ENCODE data around the gene FAM13B.
A peak's percentile ranks its signal among the peaks of the same experiment; 100 is the strongest.
"Not testable (repeated sequence)": the region's sequence is repeated elsewhere in the genome, so short reads cannot be mapped to it uniquely, and the experiment has no call there.

FAM13B gene

DNA sequence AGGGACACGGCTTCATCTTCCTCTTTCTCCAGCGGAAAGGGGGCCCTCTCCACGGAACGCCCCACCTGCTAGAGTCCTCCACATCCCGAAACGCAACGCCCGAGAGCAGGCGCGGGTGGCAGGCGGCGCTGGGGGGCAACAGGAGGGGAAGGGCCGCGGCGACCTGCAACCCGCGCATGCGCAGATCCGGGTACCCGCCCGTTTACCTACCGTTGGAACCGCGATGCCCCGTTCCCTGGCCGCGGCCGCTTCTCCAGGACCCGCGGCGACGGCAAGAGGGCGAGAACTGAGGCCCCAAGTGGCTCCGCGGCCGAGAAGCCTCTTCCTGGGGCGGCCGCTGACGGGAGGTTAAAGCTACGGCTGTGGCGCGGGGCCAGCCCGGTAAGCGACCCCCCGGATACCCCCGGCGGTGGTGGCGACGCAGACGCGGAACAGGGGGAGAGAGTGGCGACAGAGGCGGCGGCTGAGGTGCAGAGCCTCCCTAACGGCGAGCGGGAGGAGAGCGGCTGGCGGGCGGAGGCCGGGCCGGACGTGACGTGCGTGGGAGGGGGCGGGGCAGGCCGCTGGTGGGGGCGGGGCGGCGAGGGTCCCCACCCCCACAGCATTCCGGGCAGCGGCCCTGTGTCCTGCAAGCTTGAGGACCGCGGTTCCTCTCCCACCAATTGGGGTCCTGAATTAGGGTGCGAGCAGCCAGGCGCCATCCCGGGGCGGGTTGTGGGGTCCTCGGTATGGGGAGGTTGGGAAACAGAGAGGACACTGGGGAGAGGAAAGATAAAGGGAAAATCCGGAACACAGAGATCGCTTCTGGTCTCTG, at the start of gene FAM13B:
TSS of gene FAM13B (minus strand) at position 508 of the 814 bp plus-strand sequence. CDS start 13,968 bp downstream, outside the sequence.
- Mint-ChIP-seq H3K4me1 (ENCODE audit: low read depth) (peaks cover 56% of the 10 kb centered on the region), H3K4me3 (peak within 1 kb of the TSS; percentile 94), H3K36me3 (no peaks in the 10 kb centered on the region), H3K27ac (peak within 1 kb of the TSS; percentile 94), H3K27me3 (no peaks in the 10 kb centered on the region), H3K9me3 (ENCODE audit: low read depth) (no peaks in the 10 kb centered on the region)

DNA sequence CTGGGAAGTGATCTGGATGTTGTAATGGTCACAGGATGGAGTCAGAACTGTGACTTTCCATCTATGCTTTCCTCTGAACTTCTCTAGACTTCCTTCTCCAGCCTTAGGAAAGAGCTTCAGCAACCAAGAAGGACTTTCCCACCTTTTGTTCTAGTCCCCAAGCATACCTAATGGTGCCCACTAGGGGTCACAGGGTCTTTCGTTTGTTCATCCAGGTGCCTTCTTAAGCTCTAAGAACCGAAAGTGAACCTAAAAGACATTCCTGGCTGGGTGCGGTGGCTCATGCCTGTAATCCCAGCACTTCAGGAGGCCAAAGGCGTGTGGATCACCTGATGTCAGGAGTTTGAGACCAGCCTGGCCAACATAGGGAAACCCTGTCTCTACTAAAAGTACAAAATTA, 49.2 kb upstream of the FAM13B start:
- H3K4me3 Mint-ChIP-seq: no peak overlapping the region
- H3K27ac Mint-ChIP-seq: peak overlapping the region; percentile 28
- no peaks in the 10 kb centered on the region for H3K9me3 Mint-ChIP-seq (ENCODE audit: low read depth)
- no peaks in the 10 kb centered on the region for H3K27me3 Mint-ChIP-seq
- no peaks in the 10 kb centered on the region for H3K36me3 Mint-ChIP-seq
- peaks cover 8% of the 10 kb centered on the region for H3K4me1 Mint-ChIP-seq (ENCODE audit: low read depth)

DNA sequence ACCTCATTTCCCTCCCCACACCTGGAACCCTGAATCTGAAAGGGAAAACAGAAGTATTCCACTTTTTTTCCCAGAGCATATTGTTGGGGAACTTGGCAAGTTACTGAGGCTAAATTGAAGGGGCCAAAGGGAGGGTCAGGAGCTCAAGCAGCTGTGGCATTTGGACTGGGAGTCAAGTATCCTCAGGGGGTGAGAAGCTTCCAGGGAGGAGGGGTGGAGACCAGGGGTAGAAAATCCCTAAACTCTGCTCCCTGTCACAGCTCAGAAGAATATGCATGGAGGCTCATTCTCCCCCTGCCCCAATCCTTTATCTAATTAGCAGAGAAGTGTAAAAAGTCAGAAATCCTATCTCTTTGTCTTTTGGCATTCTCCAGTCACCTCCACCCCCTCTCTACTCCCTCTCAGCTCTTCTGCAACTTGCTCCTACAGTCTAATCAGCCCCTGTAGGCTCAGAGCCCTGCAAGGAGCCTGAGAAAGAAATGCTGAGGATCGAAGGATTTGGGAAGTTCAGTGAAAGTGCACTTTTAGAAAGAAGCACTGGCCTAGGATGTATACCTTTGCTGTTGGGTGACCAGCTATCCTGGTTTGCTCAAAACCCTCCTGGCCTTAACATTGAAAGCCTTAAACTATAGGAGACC, 45.2 kb upstream of the FAM13B start:
- Mint-ChIP-seq H3K27ac (no peak overlapping the region), H3K9me3 (ENCODE audit: low read depth) (no peaks in the 10 kb centered on the region), H3K27me3 (peaks cover 2% of the 10 kb centered on the region), H3K36me3 (no peaks in the 10 kb centered on the region), H3K4me3 (no peak overlapping the region), H3K4me1 (ENCODE audit: low read depth) (peaks cover 8% of the 10 kb centered on the region)

DNA sequence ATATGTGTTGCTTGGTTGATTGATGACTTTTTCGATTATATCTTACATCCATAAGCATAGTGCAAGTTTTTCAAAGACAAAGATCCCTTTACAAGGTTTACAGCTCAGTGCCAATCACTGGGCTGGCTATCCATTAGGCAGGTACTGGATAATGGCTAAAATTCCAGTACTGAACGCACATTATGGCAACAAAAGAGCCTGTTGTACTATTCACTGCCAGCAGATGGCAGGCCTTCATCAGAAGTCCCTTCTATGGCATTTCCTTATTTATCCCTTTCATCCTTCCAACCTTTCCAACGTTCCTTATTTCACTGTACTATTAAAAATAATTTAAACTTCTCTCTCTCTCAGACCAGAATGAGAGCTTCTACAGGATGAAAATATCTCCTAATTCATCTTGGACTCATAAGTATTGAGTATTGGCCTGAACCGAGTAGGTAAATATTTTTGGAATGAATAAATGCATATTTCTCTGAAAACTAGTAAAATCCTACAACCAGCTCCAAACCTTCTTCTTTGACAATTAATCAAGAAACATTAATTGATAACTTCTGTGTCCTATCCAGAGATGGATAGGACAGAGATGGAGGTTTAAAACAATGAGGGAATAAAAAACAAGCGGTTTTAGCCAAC, 44.3 kb upstream of the FAM13B start:
- H3K27me3 Mint-ChIP-seq: peaks cover 2% of the 10 kb centered on the region
- no peak overlapping the region for H3K4me3 Mint-ChIP-seq
- no peaks in the 10 kb centered on the region for H3K9me3 Mint-ChIP-seq (ENCODE audit: low read depth)
- peaks cover 8% of the 10 kb centered on the region for H3K4me1 Mint-ChIP-seq (ENCODE audit: low read depth)
- no peaks in the 10 kb centered on the region for H3K36me3 Mint-ChIP-seq
- H3K27ac Mint-ChIP-seq: no peak overlapping the region

DNA sequence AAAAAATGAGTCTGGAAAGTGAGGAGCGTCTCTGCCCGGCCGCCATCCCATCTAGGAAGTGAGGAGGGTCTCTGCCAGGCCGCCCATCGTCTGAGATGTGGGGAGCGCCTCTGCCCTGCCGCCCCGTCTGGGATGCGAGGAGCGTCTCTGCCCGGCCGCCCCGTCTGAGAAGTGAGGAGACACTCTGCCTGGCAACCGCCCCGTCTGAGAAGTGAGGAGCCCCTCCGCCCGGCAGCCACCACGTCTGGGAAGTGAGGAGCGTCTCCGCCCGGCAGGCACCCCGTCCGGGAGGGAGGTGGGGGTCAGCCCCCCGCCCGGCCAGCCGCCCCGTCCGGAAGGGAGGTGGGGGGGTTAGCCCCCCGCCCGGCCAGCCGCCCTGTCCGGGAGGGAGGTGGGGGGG, 37.1 kb upstream of the FAM13B start:
- not testable (repeated sequence) for H3K27ac Mint-ChIP-seq; H3K36me3 Mint-ChIP-seq; H3K4me3 Mint-ChIP-seq; H3K27me3 Mint-ChIP-seq; H3K9me3 Mint-ChIP-seq (ENCODE audit: low read depth); H3K4me1 Mint-ChIP-seq (ENCODE audit: low read depth)

DNA sequence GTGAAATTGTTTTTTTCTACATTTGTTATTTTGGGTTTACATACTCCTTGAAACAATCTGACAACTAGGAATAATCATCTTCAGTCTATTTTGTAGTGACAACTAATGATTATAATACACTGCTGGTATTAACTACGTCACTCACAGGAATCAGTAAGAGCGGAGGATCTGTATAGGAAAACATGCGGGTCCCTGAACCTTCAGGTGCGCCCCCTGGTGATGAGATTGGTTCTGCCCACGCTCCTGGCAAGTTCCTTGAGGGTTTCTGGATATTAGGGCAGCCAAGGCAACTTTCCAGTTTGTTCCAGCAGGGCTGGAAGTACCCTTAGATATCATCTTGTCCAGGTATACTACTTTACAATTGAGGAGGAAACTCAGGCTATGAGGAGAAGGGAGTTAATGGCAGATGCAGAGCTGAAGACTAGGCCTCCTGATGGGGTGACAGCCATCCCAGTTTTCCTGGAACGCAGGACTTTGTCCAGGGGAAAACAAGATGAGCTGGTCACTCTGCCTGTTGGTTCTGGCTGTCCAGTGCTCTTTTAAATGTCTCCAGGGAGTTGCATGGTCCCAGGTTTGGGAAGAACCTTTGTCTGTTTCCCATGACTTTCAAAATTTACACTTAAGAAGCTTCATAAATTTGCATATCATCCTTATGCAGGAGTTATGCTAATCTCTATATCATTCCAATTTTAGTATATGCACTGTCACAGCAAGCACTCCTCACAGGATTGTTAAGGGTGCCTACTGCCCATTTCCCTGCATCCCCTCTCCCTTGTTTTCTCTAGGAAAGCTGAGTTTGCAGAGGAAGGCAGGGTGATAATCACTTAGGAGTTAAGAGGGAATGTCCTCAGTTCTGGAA, 36.1 kb upstream of the FAM13B start:
- Mint-ChIP-seq H3K36me3 (no peaks in the 10 kb centered on the region), H3K4me1 (ENCODE audit: low read depth) (peaks cover 1% of the 10 kb centered on the region), H3K27ac (no peak overlapping the region), H3K4me3 (no peak overlapping the region), H3K27me3 (no peaks in the 10 kb centered on the region), H3K9me3 (ENCODE audit: low read depth) (no peaks in the 10 kb centered on the region)

DNA sequence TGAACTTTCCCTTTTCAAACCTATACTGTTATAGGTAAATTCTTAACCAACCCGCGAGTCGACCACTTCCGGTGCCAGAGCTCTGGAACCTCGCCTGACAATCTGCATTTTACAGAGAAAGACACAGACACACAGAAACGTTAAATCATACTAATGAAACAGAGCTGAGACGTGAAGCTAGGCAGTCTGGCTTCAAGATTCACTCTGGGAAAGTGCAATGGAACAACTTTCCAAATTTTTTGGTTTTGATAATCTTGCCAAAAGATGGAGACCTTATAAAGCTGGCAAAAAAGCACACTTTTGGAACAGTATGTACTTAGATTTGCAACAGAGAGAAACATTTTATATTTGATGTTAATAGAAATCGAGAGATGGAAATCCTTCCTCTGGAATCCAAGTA, 35.1 kb upstream of the FAM13B start:
- no peaks in the 10 kb centered on the region for H3K36me3 Mint-ChIP-seq
- H3K4me3 Mint-ChIP-seq: no peak overlapping the region
- H3K9me3 Mint-ChIP-seq (ENCODE audit: low read depth): no peaks in the 10 kb centered on the region
- no peaks in the 10 kb centered on the region for H3K27me3 Mint-ChIP-seq
- peaks cover 1% of the 10 kb centered on the region for H3K4me1 Mint-ChIP-seq (ENCODE audit: low read depth)
- no peak overlapping the region for H3K27ac Mint-ChIP-seq

DNA sequence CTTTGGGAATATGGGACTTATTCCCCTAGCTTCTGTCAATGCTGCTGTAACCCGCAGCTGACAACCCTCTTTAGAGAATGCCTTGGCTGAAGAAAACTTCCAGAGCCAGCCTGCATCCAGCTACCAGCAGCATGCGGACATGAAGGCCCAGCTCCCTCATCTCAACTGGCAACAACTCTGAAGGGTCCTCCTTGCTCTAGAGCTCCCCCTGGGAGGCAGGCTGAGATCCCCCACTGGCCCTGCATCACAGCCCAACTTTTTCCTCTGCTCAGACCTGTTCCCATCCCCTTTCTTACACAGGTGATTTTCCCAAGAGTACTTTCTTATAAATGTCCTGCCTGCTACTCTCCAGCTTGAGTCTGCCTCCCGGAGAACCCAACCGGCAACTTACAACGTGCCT, 32.2 kb upstream of the FAM13B start:
- H3K36me3 Mint-ChIP-seq: no peaks in the 10 kb centered on the region
- H3K27ac Mint-ChIP-seq: no peak overlapping the region
- H3K27me3 Mint-ChIP-seq: no peaks in the 10 kb centered on the region
- no peaks in the 10 kb centered on the region for H3K9me3 Mint-ChIP-seq (ENCODE audit: low read depth)
- H3K4me3 Mint-ChIP-seq: no peak overlapping the region
- peaks cover 1% of the 10 kb centered on the region for H3K4me1 Mint-ChIP-seq (ENCODE audit: low read depth)

DNA sequence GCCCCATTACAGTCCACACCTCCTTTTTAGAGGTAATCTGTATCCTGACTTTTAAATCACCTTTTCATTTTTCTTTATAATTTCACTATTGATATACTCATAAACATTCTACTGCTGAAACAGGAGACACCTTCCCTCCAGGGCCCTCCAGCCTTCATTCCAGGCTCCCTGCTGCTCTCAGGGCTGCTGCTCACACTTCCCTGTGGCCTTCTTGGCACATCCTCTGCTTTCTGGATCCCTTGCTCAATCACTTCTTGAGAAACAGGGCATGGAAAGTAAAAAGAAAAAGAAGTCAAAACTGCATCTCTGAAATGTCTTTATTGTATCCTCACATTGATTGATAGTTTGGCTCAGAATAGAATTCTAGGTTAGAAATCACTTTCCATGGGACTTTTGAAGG, 31.6 kb upstream of the FAM13B start:
- H3K4me3 Mint-ChIP-seq: no peak overlapping the region
- H3K27me3 Mint-ChIP-seq: no peaks in the 10 kb centered on the region
- no peaks in the 10 kb centered on the region for H3K9me3 Mint-ChIP-seq (ENCODE audit: low read depth)
- no peaks in the 10 kb centered on the region for H3K36me3 Mint-ChIP-seq
- H3K27ac Mint-ChIP-seq: no peak overlapping the region
- peaks cover 1% of the 10 kb centered on the region for H3K4me1 Mint-ChIP-seq (ENCODE audit: low read depth)

DNA sequence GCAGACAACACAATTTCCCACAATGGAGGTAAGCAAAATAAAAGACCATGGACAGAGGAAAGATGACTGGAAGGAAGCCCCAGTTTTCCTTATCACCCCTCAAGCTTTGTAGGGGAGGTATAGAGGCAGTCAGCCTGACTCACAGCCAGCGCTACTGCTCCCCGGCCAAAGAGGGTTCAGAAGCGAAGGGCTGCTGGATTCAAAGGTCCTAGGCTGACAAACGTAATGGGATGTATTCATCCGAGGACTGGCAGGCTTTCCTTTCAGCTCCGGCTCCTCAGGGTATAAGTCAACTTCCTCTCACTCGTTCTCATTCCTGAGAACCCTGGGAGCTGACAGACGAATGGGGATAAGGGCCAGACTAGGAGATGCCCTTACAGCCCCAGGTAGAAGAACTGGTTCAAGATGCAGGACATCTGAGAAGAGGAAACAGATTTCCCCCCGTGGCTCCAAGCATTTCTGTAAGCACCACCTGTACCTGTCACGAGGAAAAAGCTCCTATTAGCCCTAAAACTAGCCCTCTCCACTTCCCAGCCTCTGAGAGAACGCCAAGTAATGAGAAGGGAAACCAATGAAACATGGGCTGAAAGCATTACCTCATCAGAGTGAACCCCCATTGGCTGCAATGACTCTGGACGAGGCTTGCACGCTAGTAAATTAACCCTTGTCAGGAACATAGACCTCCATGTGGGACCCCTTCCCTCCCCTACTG, 22.1 kb upstream of the FAM13B start:
- no peak overlapping the region for H3K27ac Mint-ChIP-seq
- peaks cover 2% of the 10 kb centered on the region for H3K36me3 Mint-ChIP-seq
- no peaks in the 10 kb centered on the region for H3K4me1 Mint-ChIP-seq (ENCODE audit: low read depth)
- H3K27me3 Mint-ChIP-seq: no peaks in the 10 kb centered on the region
- H3K9me3 Mint-ChIP-seq (ENCODE audit: low read depth): no peaks in the 10 kb centered on the region
- H3K4me3 Mint-ChIP-seq: no peak overlapping the region

DNA sequence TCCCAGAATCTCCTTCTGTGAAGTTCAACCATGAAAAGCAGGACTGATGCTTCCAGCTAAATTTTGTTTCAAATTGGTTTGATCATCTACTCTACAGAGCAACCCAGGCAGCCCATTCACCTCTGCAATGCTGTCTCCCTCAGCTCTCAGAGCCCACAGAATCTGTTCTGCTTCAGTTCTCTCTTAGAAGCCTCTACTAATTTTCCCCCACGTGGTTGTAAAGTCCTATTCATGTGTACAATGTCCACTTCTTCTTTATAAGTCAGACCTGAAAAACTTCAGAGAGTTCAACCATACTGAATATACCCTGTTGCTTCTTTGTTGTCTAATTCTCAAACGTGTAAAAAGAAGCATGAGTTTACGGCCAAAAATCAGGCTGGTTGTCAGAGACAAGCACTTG, 21.3 kb upstream of the FAM13B start:
- peaks cover 2% of the 10 kb centered on the region for H3K36me3 Mint-ChIP-seq
- no peaks in the 10 kb centered on the region for H3K27me3 Mint-ChIP-seq
- H3K9me3 Mint-ChIP-seq (ENCODE audit: low read depth): no peaks in the 10 kb centered on the region
- H3K4me3 Mint-ChIP-seq: no peak overlapping the region
- H3K27ac Mint-ChIP-seq: no peak overlapping the region
- no peaks in the 10 kb centered on the region for H3K4me1 Mint-ChIP-seq (ENCODE audit: low read depth)

DNA sequence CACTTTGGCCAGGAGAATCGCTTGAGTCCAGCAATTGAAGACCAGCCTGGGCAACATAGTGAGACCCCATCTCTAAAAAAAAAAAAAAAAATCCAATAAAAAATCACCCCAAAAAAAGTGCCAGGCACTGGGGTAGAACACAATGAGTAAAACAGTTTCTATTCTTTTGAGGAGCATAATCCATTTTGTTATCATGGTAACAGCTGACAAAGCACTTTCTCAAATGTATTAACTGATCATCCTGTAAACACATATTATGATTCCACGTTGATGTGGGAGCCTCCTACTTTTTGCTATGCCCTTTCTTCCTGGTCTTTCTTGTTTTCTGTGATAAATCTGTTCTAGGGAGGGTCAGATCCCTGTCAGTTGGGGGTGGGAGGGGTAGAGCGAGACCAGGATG, 20.7 kb upstream of the FAM13B start:
- H3K36me3 Mint-ChIP-seq: peaks cover 2% of the 10 kb centered on the region
- no peaks in the 10 kb centered on the region for H3K4me1 Mint-ChIP-seq (ENCODE audit: low read depth)
- H3K27ac Mint-ChIP-seq: no peak overlapping the region
- H3K4me3 Mint-ChIP-seq: no peak overlapping the region
- no peaks in the 10 kb centered on the region for H3K27me3 Mint-ChIP-seq
- H3K9me3 Mint-ChIP-seq (ENCODE audit: low read depth): no peaks in the 10 kb centered on the region

DNA sequence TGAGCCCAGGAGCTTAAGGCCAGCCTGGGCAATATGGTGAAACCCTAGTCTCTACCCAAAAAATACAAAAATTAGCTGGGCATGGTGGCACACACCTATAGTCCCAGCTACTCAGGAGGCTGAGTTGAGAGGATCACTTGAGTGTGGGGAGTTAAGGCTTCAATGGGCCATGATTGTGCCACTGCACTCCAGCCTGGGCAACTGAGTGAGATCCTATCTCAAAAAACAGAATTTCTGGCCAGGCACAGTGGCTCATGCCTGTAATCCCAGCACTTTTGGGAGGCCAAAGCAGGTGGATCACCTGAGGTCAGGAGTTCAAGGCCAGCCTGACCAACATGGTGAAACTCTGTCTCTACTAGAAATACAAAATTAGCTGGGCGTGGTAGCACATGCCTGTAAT, 19.8 kb upstream of the FAM13B start:
- not testable (repeated sequence) for H3K4me1 Mint-ChIP-seq (ENCODE audit: low read depth); H3K27ac Mint-ChIP-seq; H3K9me3 Mint-ChIP-seq (ENCODE audit: low read depth); H3K36me3 Mint-ChIP-seq; H3K27me3 Mint-ChIP-seq; H3K4me3 Mint-ChIP-seq

DNA sequence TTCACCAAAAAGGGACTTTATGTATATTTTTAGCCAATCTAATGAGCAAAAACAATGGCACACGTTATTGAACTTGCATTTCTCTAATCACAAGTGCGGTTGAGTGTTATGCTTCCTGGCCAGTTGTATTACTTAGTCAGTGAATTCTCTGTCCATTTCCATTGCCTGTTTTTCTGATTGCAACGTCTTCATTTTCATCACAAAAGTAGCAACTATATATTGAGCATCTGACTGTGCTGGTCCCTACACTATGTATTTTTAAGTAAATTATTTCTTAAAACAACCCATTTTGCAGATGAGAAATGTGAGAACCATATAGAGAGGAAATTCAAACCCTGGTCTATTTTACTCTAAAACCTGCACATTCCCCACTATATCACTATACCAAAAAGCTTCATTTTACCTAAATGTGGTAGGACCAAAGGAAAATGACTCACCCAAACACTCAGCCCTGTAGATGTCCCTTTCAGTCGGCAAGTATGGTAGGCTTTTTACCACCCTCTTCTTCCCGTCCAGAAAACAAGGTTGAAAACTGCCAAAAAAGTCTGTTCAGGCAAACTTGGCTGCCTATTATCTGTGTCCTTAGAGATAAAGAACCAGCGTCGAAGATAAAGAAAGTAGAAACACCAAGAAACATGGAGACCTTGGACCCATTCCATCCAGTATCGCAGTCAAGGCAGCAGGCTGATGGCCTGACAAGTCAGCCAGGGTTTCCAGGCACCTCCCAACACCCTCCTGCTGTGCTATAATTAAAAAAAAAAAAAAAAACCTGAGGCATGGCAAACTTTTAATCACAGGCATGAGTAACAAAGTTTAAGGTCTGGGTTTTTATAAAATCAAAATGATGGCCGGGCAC, 18.8 kb upstream of the FAM13B start:
- H3K36me3 Mint-ChIP-seq: peaks cover 2% of the 10 kb centered on the region

More for the DNA sequence above, 18.8 kb upstream of the FAM13B start:
- Mint-ChIP-seq H3K9me3 (ENCODE audit: low read depth) (no peaks in the 10 kb centered on the region), H3K4me1 (ENCODE audit: low read depth) (no peaks in the 10 kb centered on the region), H3K4me3 (no peak overlapping the region), H3K27ac (no peak overlapping the region), H3K27me3 (no peaks in the 10 kb centered on the region)

All from activated naive CD8-positive, alpha-beta T cell (primary cell).